NCI-H774 (cell line): ENCODE measurements around the gene PLEKHA6.

ENCODE experiments used
- DNase-seq: peaks from one replicate; lab custom pipeline; 2025; lab: John Stamatoyannopoulos, UW

Gene PLEKHA6

DNA sequence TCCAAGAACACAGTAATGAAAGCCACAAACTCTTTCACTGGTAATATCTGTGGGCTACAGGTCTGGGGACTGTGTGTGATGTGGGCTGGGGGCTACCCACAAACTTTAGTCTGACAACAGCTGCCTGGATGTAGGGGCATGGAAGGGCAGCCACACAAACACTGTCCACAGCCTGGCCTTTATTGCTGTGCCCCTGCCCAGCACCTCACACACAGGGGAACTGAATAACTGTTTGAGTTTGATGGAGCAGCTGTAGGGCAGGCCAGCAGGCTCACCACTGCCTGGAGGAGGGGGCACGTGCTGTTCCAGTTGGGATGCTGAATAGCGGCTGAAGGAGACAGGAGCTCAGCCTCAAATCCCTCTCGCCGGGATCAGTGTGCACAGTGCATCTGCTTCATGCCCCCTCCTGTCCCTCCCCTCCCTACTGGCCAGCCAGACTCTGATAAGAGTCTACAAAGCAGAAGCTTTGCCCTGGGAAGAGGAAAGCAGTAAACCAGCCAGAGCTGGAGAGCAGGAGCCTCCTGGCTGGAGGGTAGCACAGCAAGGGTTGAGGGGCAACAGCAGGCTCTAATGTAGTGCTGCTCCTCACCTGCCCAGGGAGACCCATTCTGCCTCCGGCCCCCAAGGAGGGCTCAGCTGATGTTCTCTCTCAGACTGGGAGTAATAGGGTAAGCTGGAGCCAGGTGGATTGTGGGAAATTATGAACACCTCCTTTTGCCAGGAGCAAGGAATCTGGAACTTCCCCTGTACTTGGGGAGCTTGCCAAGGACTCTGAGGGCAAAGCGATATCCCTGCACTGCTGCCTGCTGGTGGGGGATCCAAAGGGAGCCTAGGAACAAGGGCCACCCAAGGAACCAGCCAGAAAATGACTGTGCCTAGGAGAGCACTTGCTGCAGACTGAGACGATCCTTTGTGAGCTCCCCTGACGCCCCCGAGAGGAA, 75.7 kb downstream of the PLEKHA6 start:
- DNase-seq, result no peak

- no peak for DNase-seq
These were observed 76.9 kb downstream of the PLEKHA6 start for GRCh38 chr1:204282761-204283221.

GRCh38 chr1:204280099-204280961, 79.4 kb downstream of the PLEKHA6 start:
- DNase-seq, result no peak

GRCh38 chr1:204278958-204279357, 80.8 kb downstream of the PLEKHA6 start:
- DNase-seq, result no peak

DNA sequence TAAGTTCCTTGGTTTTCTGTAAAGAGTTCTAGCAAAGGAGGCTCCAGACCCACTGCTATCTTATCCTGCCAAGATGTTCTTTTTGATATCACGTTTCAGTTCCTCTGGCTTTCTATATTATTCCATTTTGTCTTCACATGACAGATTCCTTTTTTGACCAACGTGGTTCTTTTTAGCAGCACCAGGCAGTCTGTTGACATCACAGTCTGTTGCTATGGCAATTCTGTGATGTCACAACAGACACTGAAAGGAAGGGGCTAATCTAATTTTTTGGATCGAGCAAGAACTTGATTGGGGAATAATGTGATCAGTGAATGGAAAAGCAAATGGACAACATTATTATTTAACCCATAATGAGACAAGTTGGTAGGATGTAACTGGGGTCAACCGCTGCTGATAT, 81.5 kb downstream of the PLEKHA6 start:
- DNase-seq, result no peak

GRCh38 chr1:204277563-204278219, 82.0 kb downstream of the PLEKHA6 start:
- DNase-seq, result no peak

- DNase-seq, result no peak
These were observed 83.9 kb downstream of the PLEKHA6 start for GRCh38 chr1:204275695-204276370.

GRCh38 chr1:204274446-204274845, 85.3 kb downstream of the PLEKHA6 start:
- DNase-seq, result no peak

DNA sequence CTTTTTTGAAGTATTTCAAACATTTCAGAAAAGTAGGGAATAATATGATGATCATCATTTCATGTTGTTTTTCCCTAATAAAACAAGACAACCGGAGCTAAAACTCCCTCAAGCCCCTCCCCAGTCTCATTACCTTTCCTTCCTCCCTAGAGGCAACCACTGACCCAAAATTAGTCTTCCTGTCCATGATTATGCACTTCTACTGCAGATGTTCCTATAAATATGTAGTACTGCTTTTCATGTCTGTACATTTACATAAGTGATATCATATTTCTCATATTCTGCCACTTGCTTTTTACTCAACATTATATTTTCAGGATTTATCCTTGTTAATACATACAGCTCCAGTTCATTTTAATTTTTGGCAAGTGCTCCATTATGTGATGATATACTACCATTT, 87.2 kb downstream of the PLEKHA6 start:
- DNase-seq, result no peak

DNA sequence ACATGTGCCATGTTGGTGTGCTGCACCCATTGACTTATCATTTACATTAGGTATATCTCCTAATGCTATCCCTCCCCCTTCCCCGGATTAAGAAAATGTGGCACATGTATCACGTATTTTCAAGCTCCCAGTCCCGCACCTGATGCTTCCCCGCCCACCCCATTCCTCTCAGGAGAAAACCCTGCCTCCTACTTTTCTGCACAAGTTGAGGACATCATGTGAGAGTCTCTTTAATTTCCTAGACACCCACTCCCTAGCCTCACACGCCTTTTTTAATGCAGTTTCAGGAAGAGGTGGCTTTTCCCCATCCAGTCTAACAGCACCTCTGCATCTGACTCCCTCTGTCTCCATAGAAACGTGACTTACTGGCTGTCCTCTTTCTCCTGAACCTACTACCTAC, 87.8 kb downstream of the PLEKHA6 start:
- no peak for DNase-seq

- no peak for DNase-seq
These were observed 91.6 kb downstream of the PLEKHA6 start for GRCh38 chr1:204268101-204268500.

DNA sequence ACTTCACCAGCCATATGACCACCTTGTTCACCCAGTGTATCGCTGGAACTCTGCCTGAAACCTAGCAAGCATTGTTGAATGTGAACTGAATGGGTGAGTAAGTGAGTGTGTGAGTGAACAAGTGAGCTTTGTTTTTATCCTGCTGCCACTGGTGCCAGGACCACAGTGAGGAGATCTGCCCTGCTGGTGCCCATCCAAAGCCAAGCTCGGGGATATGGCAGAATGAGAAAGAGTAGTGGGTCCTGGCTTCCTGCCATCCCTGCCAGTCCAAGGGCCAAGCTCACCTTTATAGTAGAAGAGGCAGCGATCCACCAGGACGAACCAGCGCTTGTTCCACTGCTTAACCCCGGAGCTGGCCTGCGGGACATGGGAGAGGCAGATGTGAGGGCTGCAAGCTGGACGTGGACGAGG, 92.5 kb downstream of the PLEKHA6 start:
- no peak for DNase-seq

GRCh38 chr1:204266504-204267034, 93.2 kb downstream of the PLEKHA6 start:
- no peak for DNase-seq

- DNase-seq, result no peak
These were observed 94.1 kb downstream of the PLEKHA6 start for GRCh38 chr1:204265665-204266064.

DNA sequence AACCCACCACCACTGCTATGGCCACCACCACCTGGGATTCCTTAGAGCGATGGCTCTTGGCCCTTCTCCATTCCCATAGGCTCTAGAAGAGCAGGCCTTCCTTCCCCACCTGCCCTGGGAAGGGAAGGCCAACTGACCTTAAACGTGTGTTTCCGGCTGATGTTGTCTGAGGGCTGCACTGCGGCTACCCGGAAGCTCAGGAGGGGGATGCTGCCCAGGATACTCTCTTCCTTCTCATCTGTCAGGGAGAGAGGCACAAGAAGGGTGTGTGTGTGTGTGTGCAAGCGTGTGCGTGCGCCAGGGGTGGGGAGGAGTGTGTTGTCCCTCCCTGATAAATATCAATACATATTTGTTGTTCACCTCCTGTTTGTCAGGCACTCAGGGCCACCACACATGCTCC, 94.9 kb downstream of the PLEKHA6 start:
- no peak for DNase-seq

DNA sequence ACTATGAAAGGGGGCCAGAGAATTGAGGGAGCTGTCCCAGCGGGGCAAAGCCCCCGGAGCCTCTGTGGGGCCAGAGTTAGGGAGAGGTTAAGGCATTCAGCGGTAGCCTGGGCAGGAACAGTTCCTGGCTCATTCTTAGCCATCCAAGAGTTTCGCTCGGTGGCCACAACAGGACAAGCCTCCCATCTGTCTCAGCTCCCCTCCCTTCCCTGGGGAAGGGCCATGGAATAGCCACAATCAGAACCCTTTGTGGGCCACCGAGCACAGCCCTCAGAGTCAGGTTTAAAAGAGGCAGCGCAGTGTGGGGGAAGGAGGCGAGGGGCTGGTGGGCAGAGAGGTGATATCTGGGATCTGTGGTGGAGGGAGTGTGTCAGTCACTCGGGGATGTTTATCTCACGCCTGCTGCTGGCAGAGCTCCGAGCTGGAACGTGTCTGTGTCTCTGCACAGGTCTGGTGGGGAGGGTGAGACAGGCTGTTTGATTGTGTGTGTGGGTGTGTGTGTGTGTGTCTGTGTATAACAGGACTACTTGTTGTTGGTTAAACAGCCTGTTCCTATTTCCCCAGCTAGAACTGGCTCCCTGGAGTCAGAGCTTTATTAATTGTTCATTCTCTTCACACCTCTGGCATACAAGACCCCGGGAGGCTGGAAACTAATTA, 96.3 kb downstream of the PLEKHA6 start:
- DNase-seq, result no peak

DNA sequence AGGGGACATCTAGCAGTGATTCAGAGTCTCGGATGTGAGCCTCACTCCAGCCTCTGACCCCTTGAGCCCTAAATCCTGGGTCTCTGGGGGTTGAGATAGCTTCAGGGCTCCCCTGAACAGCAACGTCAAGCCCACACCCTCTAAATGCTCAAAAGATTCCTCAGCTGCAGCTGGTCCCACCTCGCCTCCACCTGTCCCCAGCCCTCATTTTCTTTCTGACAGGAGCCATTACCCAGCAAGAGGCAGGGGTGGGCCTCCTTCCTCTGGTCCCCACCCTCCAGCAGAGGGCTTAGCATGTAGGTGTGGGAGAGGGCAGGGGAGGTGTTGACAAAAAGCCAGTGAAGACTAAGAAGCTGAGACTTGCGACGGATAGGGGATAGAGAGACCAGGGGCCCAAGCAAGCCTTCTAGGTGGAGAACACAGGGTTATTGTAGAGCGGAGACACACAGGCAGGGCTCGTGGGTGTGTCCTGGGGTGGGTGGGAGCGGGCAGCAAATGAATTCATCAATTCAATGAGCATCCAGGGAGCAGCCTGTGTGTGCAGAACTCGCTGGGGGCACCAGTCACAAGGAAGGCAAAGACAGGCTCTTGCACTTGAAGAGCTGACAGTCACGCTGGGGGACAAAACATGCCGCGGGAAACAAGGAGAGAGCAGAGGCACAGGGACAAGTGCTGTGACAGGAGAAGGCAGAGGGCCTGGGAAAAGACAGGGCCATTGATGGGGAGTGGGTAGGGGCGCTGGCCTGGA, 97.0 kb downstream of the PLEKHA6 start:
- DNase-seq, result no peak

DNA sequence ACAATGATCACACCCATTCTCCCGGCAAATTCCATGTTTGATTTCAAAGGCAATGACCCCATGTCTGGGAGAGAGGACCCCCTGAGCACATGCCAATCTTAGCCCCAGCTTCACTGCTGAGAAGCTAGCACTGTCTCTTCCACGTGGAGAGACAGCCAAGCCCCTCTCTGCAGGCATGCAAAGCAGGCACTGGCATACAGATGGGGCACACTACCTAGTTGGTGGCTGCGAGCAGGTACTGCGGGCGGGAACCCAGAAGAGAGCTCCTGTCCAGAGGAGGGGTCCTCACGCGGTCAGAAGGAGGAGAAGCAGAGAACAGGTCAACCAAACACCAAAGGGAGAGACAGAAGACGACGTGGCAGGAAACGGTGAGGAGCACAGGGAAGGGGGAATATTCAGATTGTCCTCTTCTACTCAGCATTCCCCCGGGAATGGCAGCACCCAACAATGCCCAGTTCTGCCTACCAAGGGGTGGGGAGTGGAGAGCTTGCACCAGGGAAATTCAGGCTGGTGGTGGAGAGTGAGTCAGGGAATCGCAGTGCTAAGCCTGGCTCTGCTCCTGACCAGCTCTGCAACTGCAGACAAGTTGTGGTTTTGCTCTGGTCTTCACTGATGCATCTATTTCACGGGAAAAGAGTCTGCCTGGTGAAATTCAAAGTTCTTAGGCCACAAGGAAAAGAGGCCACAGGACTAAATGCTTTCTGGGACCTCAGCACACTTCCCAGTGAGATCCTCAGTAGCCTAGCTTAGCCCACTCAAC, 97.8 kb downstream of the PLEKHA6 start:
- no peak for DNase-seq

GRCh38 chr1:204261266-204261665, 98.5 kb downstream of the PLEKHA6 start:
- no peak for DNase-seq
